ENCODE measurements around the gene SCN2B. TPM values are rescaled to one million over a fixed set of nuclear protein-coding genes. Genes with fewer than 3 reads are reported as not detected.

Gene SCN2B
- total RNA-seq, 4 donors from 2014 or later, result 0.14 to 0.37 TPM; not detected in 2

DNA sequence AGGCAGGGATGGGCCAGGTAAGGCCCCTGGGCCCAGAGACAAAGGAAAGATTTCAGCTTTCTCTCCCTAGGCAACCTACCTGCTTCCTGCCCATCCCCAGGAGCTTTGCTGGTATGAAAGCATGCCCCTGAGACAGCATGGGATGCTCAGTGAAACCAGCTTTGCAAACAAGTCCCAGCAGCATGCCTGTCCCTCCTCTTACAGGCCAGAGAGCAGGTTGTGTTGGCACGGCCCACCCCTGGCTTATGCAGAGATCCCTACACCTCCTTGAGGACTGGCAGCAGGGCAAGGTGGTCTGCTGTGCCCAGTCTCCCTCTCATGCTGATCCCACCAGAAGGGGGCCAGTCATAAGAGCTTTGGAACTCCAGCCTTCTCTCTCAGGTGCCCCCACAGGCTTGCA lies 26.9 kb downstream of the SCN2B start:
- TF ChIP-seq EP300 (IDR thresholded peaks at IDR 0.05; ENCODE audit: low read depth) (no peak), POLR2AphosphoS5 (IDR thresholded peaks at IDR 0.05) (no peak), POLR2A (IDR thresholded peaks at IDR 0.05) (no peak)
- TF ChIP-seq, protein P1, sequence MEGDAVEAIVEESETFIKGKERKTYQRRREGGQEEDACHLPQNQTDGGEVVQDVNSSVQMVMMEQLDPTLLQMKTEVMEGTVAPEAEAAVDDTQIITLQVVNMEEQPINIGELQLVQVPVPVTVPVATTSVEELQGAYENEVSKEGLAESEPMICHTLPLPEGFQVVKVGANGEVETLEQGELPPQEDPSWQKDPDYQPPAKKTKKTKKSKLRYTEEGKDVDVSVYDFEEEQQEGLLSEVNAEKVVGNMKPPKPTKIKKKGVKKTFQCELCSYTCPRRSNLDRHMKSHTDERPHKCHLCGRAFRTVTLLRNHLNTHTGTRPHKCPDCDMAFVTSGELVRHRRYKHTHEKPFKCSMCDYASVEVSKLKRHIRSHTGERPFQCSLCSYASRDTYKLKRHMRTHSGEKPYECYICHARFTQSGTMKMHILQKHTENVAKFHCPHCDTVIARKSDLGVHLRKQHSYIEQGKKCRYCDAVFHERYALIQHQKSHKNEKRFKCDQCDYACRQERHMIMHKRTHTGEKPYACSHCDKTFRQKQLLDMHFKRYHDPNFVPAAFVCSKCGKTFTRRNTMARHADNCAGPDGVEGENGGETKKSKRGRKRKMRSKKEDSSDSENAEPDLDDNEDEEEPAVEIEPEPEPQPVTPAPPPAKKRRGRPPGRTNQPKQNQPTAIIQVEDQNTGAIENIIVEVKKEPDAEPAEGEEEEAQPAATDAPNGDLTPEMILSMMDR (IDR thresholded peaks at IDR 0.05), result no peak
- H3K4me1 ChIP-seq, result peaks cover 0 to 27% (median 24%) of the 10 kb centered on the region in 4 donors
- H3K27ac ChIP-seq, result no peak overlapping the region
- no peak for DNase-seq
- no peak overlapping the region for H3K4me3 ChIP-seq
- intact Hi-C loops (cut with DNase I; ENCODE audit: low total_unique reads), result no loop called here
- 90% methylated on average over 1 of the region's 1 CpG; no CpG with 5 or more reads in 1 of the 2 donors for WGBS, 2 donors (ENCODE audit: low coverage in 1 of 2)
- H3K36me3 ChIP-seq, result no peaks in the 10 kb centered on the region
- H3K27me3 ChIP-seq, result peaks cover 63% of the 10 kb centered on the region
- in situ Hi-C loops (cut with MboI; ENCODE audit: low pct_ligation_motif_present in 1 of 4, low pct_unique_long_range_greater_than_20kb in 1 of 4, low sequenced_read_pairs in 3 of 4), result loop anchor here in 2 of 4 donors (10.0 to 25.0 kb wide), 2 partner anchors 205 to 338 kb away; partner anchors contain the start of gene UBE4A (in 1 of the 2)
- H3K9me3 ChIP-seq, result no peaks in the 10 kb centered on the region

DNA sequence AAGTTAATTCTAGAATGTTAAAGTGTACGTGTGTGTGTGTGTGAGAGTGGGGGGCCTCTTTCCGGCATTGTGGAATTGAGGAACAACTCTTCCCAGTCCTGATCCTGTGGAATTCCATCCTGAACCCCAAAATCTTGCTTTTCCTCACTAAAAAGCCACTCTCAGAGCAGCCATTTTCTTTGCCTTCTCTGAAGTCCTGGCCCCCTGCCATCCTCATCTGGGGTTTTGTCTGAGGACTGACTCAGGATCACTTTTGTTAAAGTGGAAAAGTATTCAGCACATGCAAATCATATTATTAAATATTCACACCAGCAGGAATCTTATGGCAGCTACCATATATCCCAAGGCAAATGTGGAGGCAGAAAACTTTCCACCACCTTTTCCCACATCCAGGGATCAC lies 27.6 kb downstream of the SCN2B start:
- intact Hi-C loops (cut with DNase I; ENCODE audit: low total_unique reads), result no loop called here
- in situ Hi-C loops (cut with MboI; ENCODE audit: low pct_ligation_motif_present in 1 of 4, low pct_unique_long_range_greater_than_20kb in 1 of 4, low sequenced_read_pairs in 3 of 4), result loop anchor here in 2 of 4 donors (10.0 to 25.0 kb wide), 2 partner anchors 206 to 338 kb away; partner anchors contain the start of gene UBE4A (in 1 of the 2)
- TF ChIP-seq, protein P1 (IDR thresholded peaks at IDR 0.05), result no peak
- TF ChIP-seq POLR2AphosphoS5 (IDR thresholded peaks at IDR 0.05) (no peak), POLR2A (IDR thresholded peaks at IDR 0.05) (no peak), EP300 (IDR thresholded peaks at IDR 0.05; ENCODE audit: low read depth) (no peak)
- no peak for DNase-seq
- Histone ChIP-seq H3K27ac (no peak overlapping the region), H3K4me3 (no peak overlapping the region), H3K36me3 (no peaks in the 10 kb centered on the region), H3K27me3 (peaks cover 63% of the 10 kb centered on the region), H3K9me3 (no peaks in the 10 kb centered on the region), H3K4me1 (peaks cover 0 to 27% (median 24%) of the 10 kb centered on the region in 4 donors)
- WGBS, 2 donors (ENCODE audit: low coverage in 1 of 2), result 50 to 87% methylated on average over 1 to 2 of the region's 2 CpGs

DNA sequence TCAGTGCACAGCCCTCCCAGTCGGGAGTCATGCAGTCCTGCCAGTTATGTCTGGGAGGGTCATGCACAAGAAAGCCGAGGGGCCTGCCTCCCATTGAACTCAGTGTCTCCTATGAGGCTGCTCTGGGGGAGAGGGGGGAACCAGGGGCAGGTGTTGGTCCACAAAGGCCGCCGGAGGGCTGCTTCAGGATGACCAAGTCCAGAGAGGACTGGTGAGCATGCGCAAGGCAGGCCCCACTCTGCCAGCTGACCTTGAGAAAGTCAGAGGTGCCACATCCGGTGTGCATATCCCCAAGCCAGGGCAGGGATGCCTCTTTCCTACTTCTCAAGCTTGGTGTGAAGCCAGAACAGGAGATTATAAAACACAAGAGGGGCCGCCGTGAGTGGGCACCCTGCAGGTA lies 28.2 kb downstream of the SCN2B start:
- TF ChIP-seq, protein P1 (IDR thresholded peaks at IDR 0.05), result no peak
- TF ChIP-seq POLR2A (IDR thresholded peaks at IDR 0.05) (no peak), POLR2AphosphoS5 (IDR thresholded peaks at IDR 0.05) (no peak), EP300 (IDR thresholded peaks at IDR 0.05; ENCODE audit: low read depth) (no peak)
- H3K27me3 ChIP-seq, result peaks cover 63% of the 10 kb centered on the region
- intact Hi-C loops (cut with DNase I; ENCODE audit: low total_unique reads) (no loop called here), in situ Hi-C loops (cut with MboI; ENCODE audit: low pct_ligation_motif_present in 1 of 4, low pct_unique_long_range_greater_than_20kb in 1 of 4, low sequenced_read_pairs in 3 of 4) (loop anchor here in 2 of 4 donors (10.0 to 25.0 kb wide), 2 partner anchors 207 to 339 kb away; partner anchors contain the start of gene UBE4A (in 1 of the 2))
- H3K4me3 ChIP-seq, result no peak overlapping the region
- DNase-seq, result no peak
- H3K4me1 ChIP-seq, result peaks cover 0 to 25% (median 22%) of the 10 kb centered on the region in 4 donors
- WGBS, 2 donors (ENCODE audit: low coverage in 1 of 2), result 84% methylated on average over 8 of the region's 8 CpGs; no CpG with 5 or more reads in 1 of the 2 donors
- H3K36me3 ChIP-seq, result no peaks in the 10 kb centered on the region
- no peaks in the 10 kb centered on the region for H3K9me3 ChIP-seq
- no peak overlapping the region for H3K27ac ChIP-seq

DNA sequence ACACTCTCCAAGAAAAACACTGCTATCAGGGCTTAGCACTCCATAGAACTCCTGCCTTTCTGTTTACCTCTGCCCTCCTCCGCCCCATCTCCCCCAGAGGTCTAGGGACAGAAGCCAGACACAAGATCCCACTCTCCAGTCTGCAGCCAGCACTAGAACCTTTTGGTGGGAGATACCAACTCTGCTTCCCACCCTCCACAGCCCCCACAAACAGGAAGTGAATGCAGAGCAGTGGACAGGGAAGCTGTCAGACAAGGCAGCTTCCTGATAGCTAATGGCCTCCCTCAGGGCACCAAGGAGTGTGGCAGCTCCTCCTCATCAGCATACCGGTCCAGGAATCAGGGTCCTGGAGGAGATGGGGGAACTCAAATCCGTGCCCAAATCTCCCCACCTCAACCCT lies 28.9 kb downstream of the SCN2B start:
- TF ChIP-seq, protein P1 (IDR thresholded peaks at IDR 0.05), result no peak
- no peak for TF ChIP-seq POLR2A (IDR thresholded peaks at IDR 0.05)
- TF ChIP-seq EP300 (IDR thresholded peaks at IDR 0.05; ENCODE audit: low read depth), result no peak
- no peak for TF ChIP-seq POLR2AphosphoS5 (IDR thresholded peaks at IDR 0.05)
- peaks cover 0 to 18% (median 14%) of the 10 kb centered on the region in 4 donors for H3K4me1 ChIP-seq
- in situ Hi-C loops (cut with MboI; ENCODE audit: low pct_ligation_motif_present in 1 of 4, low pct_unique_long_range_greater_than_20kb in 1 of 4, low sequenced_read_pairs in 3 of 4) (loop anchor here in 2 of 4 donors (10.0 to 25.0 kb wide), 2 partner anchors 207 to 340 kb away; partner anchors contain the start of gene UBE4A (in 1 of the 2)), intact Hi-C loops (cut with DNase I; ENCODE audit: low total_unique reads) (no loop called here)
- no peak overlapping the region for H3K27ac ChIP-seq
- WGBS, 2 donors (ENCODE audit: low coverage in 1 of 2), result 76 to 92% methylated on average over 2 to 3 of the region's 3 CpGs
- no peak for DNase-seq
- no peaks in the 10 kb centered on the region for H3K9me3 ChIP-seq
- no peak overlapping the region for H3K4me3 ChIP-seq
- H3K27me3 ChIP-seq, result peaks cover 63% of the 10 kb centered on the region
- no peaks in the 10 kb centered on the region for H3K36me3 ChIP-seq

All from transverse colon (tissue), 4 donors.